DMS 273 treated with DMSO at 0.1 percent for 48 hours (cell line): ENCODE results near the gene FNDC3B.

Source experiments
- DNase-seq: peaks from one replicate; lab custom pipeline; 2025; lab: John Stamatoyannopoulos, UW

FNDC3B gene

DNA sequence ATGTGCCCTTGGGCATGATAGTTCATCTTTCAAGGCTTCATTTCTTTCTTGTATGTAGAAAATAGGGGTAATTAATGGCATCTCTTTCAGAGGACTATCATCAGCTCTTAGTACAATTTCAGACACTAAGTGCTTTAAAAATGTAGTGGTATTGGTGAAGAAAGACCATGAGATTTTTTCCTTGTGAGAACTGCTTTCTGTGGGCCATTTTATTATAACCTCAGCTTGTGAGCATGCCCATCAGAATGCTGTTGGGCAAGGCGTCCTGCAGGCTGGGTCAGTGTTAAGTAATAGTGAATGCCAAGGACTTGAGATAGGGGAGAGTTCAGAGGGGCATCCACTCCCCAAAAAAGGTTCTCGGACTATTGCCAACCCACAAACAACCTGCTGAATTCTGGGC, 221.0 kb downstream of the FNDC3B start:
- no peak for DNase-seq

DNA sequence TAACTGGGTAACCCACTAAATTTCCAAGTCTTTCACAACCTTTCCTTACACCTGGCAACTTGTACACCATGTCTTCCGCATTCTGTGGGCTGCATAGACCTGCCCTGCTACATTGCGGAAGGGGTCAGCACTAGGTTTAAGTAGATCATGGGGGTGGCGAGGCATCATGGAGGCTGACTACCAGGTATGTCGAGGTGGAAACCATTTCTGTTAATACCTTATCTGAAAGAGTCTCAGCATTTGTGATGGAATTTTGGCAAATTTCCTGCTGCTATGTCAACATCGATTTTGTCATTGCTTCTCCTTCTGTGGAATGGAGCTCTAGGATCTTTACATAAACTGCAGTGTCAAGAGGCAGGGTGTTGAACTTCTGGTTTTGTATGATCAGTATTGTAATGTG, 221.7 kb downstream of the FNDC3B start:
- DNase-seq = no peak

DNA sequence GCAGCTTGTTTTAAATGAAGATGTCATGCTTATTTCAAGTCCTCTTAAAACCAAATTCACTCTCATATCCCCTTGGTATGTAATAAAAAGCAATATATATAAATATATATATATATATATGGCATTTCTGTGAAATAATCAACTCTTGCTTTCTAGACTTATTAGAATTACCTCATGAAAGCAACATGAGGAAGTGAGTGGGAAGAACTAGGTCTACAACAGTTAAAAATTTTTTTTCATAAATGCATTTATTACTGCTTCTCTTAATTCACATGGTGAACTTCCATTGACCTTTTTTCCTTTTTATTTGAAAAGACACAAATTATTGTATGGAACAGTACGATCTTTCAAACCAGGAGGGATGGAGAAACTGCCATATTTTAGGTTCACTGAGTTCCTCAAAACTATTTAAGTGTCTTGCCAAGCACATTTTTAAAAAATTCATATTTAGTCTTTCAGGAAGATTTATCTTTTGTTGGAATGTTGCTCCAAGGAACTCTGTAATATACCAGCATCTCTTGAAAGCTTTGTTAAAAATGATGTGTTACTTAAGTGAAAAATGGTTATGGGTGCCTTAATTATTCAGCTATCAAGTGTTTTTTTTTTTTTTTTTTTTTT, 223.7 kb downstream of the FNDC3B start:
- no peak for DNase-seq

DNA sequence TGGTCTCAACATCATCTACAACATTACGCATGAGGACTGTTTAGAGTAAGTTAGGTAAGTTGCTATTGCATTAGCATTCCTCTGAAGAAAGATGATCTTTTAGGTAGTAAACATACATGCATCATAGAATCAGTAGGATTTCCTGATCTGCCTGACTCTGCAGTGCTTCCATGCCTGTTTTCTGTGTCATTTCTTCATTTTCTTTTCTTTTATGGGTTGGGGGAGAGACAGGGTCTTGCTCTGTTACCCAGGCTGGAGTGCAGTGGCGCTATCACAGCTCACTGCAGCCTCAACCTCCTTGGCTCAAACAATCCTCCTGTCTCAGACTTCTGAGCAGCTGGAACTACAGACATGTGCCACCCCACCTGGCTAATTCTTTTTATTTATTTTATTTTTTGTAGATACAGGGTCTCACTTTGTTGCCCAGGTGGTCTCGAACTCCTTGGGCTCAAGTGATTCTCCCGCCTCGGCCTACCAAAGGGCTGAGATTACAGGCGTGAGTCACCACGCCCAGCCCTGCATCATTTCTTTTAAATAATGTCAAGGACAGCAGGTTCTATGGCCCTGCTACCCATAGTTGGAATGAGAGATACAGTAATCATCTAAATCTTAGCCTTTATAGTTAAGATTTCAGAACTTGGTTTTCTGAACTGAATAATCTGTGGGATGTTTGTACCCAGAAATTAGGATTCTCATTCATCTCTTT, 224.6 kb downstream of the FNDC3B start:
- no peak for DNase-seq

DNA sequence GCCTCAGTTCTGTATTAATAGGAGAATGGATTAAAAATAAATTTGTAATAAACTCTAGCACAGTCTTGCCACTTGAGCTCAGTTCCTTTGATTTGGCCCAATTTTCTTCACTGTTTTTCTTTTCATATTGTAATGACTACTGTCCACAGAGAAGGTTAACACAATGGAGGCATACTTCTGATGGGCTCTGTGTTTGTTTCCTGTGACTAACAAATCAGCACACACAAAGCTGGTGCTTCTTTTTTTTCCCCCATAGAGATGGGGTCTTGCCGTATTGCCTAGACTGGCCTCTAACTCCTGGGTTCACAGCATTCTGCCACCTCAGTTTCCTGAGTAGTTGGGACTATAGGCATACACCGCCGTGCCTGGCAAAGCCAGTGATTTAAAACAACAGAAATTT, 226.7 kb downstream of the FNDC3B start:
- DNase-seq = no peak

DNA sequence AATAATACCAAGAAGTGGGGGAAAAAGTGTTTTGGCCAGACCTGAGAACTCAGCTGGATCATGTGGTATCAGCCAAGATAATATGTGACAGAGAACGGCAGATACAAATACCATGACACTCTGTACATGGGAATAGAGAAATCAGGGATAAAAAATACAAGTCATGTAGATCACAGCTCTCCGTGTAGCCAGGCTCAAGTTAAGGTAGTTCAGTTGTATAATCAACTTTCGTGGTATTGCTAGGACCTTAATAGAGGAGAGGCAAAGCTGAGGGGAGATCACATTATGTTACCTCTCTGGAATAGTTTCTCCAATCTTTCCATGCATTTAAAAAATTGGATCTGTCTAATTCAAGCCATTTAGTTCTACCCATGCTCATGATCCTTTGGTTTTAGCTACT, 229.0 kb downstream of the FNDC3B start:
- no peak for DNase-seq

DNA sequence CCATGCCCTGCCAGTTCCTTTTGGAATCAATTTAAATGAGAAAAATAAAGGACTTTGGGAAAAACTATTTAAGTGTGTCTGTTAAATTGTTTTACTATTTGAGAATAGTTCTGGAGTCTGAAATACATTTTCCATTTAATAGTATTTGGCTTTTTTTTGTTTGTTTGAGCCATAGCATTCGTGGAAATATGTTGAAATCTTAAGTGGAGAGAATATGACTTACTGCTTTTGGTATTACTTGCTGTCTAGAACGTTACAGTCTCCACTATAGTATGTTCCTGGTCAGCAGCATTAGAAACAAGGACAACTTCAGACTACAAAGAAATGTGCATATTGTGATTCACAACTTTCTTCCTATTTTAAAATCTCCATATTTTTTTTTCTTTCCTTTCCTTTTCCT, 229.5 kb downstream of the FNDC3B start:
- DNase-seq = no peak

DNA sequence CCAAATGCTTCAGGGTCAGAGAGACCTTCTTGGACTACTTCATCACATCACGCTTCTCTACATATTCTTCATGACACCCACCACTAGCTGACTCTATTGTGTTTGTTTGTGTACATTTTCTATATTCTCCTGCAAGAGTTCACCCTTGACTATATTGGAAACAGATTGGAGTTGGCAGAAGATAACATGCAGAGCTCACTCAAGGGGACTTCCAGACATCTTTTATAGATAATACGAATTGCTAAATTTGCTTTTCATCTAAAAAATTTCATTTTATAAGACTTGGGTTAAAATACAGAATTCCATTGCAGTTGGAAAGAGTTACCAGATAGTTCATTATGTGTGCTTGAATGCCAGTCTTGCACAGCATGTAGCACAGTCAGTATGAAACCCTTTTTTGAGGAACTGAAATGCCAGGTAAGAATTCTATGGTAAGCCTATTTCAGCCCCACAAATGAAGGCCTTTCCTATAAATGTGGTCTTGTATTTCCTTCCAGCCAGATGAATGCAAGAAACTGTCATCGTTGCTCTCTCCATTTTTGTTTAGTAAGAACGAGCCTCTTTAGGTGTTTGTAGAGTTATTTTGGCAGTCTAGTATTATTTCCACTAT, 231.3 kb downstream of the FNDC3B start:
- DNase-seq = no peak

DNA sequence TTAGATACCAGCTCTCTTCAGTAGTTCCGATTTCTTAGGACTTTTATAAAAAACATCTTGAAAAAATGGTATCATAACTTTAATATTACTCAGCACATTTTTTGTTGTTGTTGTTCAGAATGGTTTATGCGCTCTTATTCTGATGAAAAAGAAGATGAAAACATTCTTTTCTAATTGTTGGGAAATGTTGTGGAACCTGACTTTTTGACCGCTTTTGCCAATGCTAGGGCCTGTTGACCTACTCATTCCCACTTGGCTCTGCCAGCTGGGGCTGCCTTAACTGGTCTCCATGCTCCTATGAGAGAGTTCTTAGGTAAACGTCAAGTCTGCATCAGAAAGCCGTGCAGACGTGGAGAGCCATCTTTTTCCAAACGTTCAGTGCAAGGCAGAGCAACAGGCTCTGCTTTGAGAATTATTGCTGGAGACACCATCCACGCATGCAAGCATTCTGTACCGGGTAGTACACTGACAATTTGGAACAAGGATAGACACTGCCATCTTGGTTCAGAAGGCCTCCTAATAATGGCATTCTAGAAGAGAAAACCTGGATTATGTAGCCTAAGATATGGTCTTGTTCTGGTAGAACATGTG, 232.1 kb downstream of the FNDC3B start:
- DNase-seq = no peak

DNA sequence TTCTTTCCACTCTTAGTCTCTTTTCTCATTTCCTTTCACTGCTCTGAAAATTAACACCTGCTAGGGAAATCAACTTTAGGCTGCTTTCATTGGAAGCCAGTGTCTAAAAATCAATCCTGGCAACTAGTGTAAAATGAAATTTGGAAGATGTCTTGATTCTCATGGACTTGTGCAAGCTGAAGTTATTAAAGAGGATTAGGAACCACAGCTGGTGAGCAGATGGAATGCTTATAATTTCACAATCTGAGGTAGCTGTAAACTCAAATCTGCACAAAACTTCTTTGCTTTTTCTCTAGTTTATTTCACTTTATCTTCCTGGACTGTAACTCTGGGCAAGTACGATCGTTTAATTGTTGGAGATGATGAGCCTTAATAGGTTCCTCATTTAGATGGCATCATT, 233.3 kb downstream of the FNDC3B start:
- DNase-seq = no peak

DNA sequence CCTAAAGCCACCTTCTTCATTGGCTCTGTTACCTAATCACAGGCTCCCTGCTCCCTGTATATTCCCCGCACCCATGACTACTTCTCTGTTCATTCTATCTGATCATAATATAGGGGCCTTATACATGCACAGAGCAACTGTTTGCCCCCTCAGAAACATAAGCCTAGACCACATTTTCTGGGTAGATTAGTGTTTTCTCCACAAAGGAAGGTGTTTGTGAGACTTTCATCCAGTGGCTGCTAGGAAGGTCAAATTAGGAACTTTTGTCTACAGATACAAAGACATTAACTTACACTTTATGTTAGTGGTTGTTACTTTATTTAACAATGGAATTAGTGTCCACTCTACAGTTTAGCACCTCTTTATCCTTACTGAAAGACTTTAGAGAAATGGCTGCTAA, 234.0 kb downstream of the FNDC3B start:
- DNase-seq = no peak

DNA sequence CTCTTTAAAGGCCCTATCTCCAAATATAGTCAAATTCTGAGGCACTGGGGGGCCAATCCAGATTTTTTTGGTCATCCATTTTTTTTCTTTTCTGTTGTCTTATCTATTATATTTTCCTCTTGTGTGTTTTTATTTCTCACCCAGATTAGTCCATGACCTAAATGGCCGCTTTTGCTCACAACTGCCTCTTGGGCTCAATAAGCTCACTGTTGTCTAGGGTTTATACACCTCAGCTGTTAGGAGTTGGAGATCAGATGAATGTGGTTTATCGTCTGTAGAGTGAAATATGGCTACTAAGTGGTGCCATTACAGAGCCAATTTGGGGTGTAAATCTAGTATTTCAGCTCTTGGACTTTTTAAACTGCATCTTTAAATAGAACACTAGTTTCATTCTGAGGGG, 235.5 kb downstream of the FNDC3B start:
- DNase-seq = no peak

DNA sequence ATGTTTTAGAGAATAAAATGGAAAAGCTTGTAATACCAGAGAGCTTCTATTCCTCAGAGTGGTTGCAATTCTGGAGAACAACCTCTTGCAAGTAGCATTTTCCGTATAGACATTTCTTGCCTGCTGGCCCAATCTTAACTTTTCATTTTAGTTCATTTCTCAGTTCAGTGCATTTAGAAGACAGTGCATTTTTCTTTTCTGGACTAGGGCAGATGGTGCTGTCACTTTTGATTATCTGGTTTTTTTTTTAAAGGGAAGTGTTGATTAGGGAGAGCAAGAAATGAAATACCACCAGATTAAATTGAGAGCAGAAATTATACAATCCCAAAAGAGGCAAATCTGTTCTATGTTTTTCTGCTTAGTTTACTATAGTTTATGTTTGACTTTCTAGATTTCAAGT, 236.2 kb downstream of the FNDC3B start:
- no peak for DNase-seq

DNA sequence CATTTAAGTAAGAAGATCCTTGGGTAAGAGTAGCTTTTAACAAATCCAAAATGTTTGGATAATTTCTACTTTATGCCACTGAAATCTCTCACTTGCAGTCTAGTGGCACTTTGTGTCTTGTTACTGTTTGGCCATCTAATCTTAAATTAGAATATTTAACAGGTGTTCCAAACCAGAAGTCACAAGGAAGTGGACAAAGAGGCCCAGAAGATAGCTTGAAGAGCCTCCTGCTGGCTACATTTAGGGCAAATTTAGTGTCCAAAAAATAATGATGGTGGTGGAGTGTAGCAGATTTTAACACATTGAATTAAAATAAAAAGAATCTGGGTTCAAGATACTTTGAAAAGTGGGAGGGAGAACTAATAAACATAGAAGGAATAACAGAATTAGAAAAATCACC, 236.7 kb downstream of the FNDC3B start:
- DNase-seq = no peak

DNA sequence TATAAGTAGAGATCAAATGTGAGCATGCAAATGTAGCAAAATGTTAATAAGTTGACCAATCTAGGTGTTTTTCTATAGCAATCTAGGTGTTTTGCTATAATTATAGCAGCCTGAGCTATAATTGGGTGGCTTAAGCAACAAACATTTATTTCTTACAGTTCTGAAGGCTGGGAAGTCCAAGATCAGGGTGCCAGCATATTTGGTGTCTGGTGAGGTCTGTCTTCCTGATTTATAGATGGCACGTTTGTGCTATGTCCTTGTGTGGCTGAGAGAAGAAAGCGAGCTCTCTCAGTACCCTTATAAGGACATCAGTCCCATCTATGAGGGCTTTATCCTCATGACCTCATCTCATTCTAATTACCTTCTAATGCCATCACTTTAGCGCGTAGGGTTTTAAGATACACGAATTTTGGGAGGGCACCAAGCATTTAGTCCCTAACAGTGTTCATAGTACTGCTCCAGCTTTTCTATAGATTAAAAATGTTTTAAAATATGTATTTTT, 237.8 kb downstream of the FNDC3B start:
- DNase-seq = no peak

DNA sequence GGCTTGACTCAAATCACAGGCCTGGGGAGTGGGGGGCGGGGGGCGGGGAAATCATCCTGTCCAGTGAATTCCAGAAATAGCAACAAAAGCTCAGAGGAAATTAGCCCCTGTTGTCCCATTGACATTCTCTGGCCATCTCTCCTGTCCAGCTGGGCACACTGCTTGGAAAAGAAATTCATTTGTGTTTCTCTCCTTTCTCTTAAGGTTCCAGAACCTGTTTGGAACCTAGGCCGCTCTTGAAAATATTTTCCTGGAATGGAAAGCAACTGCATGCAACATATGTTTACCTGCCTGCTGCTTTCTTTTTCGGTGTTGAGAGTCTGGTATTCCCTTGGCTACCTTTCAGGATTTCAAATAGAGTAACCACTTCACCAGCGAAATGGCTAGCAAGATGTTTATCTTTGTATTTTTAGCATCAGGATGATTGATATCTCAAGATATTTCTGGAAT, 239.8 kb downstream of the FNDC3B start:
- DNase-seq = no peak

DNA sequence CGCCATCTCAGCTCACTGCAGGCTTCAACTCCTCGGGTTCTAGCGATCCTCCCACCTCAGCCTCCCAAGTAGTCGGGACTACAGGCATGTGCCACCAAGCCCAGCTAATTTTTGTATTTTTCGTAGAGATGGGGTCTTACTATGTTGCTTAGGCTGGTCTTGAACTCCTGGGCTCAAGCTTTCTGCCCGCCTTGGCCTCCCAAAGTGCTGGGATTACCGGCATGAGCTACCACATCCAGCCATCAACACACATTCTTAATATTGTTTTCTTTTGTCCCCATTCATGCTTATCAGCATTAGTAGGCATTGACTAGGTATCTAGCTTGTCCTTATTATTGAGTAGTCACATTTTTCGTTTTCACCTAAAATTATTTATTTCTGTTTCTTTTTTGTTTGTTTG, 240.6 kb downstream of the FNDC3B start:
- no peak for DNase-seq

DNA sequence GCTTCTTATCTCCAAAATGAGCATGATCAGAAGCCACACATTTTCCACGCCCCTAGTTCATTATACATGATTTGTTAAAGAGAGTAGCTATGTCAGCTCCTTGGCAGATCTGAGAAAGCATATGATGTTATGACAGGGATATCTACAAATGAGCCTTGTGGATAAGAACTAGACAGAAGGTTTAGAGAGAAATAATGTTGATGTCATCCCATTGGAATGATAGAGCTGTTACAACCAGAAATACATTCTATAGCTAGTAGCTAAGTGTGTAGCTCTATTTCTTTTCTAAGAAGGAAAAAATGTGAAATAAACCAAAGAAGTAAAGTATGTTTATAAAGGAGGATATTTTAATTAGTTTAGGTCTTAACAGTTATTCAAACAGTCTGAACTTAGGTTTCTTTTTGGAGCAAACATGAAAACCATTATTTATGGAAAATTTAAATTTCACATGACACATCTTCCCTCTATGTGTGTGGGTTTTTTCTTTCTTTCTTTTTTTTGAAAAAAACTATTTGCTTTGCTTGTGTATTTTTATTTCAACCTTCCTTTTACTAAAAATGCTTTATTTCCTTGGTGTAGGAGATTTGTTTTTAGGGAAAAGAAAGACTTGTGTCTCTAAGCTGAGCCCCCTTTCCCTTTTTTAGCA, 241.2 kb downstream of the FNDC3B start:
- DNase-seq = no peak

DNA sequence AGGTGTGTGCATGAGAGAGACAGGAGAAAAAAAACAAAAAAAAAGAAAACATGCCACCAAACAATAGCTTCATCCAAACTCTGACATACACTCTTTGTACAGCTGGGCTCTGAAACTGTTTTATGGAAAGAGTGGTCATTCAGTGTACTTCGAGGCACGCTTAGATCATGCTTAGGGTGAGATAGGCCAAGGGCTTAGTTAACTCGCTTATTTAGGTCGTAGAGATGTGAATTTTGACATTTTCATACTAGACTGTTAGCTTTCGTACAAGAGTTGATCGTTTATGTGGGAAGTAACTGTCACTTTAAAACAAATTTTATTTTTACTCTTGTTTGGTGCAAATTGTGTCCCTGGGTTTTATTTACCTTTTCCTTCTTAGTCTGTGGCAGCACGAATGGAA, 242.5 kb downstream of the FNDC3B start:
- DNase-seq = no peak

DNA sequence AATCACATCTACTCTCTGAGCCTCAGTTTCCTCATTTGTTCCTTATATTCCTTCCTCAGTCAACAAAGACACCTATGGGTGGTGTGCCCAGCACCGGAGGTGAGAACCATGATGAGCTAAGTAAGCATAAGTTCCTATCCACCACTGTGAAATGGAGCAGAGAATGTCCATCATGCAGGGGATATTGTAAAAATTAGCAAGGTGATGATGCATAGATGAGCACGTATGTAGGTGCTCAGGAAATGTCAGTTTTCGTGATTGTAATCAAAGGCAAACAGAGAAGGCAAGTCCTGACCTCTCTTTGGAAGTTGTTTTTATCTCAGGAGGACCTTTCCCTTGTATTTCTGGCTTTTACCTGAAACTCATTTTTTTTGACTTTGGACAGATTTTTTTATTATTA, 243.5 kb downstream of the FNDC3B start:
- no peak for DNase-seq

DNA sequence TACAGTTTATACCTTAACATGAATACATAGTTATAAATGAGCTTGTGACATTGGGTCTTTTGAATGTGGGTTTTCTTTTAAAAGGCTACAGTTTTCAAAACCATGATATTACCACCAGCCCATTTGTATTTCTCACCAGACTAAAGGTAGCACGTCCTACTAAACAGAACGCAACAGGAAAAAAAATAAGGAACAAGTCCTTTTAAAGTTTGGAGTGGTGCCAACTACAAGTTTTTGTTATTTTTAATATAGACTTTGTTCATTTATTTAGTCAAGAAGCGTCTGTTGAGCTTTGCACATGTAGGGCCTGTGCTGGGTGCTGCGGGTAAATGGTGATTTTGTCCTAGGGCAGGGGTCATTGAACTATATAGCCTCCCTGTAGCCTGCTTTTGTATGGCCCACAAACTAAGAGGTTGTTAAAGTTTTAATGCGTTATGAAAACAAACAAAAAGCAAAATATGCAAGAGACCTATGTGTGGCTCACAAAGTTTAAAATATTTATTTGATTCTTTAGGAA, 244.5 kb downstream of the FNDC3B start:
- DNase-seq = no peak

DNA sequence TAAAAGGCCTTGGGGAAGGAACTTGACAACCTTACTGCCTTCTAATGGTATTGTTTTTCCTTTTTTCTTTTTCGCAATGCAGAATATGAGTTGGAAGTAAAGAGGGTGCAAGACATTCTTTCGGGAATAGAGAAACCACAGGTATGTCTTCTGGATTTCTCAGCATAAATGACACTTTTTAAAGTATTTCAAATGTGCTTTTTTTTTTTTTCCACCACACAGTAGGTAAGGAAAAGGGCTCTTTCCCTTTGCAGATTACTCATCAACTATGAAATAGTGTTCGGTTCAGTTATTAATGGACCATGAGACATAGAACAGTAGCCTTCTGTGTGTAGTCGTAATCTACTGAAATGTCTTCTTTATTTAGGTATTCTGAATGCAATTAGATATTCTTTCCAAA, 246.5 kb downstream of the FNDC3B start:
- no peak for DNase-seq
